Liver (tissue), 9 donors: ENCODE measurements around the gene MMP14. TPM values are rescaled to one million over a fixed set of nuclear protein-coding genes. Genes with fewer than 3 reads are reported as not detected.

Source experiments
- DNase-seq: peaks from one replicate; pipeline ENCODE4 v3.0.0-alpha.2; 2017; ENCODE audit warnings: low spot score
- H3K27ac ChIP-seq, 2 donors: one replicate each; pipeline ENCODE4 v1.7.0; 2013; ENCODE audit warnings: inconsistent platforms in 2 of 2, low read length in 2 of 2, control low read depth in 1 of 2, low read depth in 1 of 2, mild to moderate bottlenecking in 1 of 2
- H3K27me3 ChIP-seq, 4 donors: one replicate each; pipeline versions ENCODE4 v1.6.1 to v1.7.0; 2013; ENCODE audit warnings: low read length in 3 of 4, inconsistent platforms in 1 of 4, mild to moderate bottlenecking in 1 of 4, moderate library complexity in 1 of 4; ENCODE audit not compliant: control insufficient read depth in 4 of 4, insufficient read depth in 4 of 4
- H3K36me3 ChIP-seq, 4 donors: one replicate each; pipeline versions ENCODE4 v1.6.1 to v1.7.0; 2013; ENCODE audit warnings: low read length in 3 of 4, mild to moderate bottlenecking in 3 of 4, low read depth in 1 of 4, moderate library complexity in 1 of 4; ENCODE audit not compliant: control insufficient read depth in 4 of 4, insufficient read depth in 3 of 4
- H3K4me1 ChIP-seq, 4 donors: one replicate each; pipeline versions ENCODE4 v1.6.1 to v1.7.0; 2013; ENCODE audit warnings: low read length in 3 of 4, mild to moderate bottlenecking in 3 of 4, moderate library complexity in 1 of 4; ENCODE audit not compliant: control insufficient read depth in 4 of 4, insufficient read depth in 4 of 4
- H3K4me3 ChIP-seq, 3 donors: one replicate each; pipeline versions ENCODE4 v1.6.1 to v1.7.0; 2013; ENCODE audit warnings: low read length in 3 of 3, control low read depth in 1 of 3, low read depth in 1 of 3, mild to moderate bottlenecking in 1 of 3
- H3K9ac ChIP-seq, 2 donors: one replicate each; pipeline ENCODE4 v1.7.0; 2013; ENCODE audit warnings: low read length in 2 of 2, mild to moderate bottlenecking in 2 of 2, moderate library complexity in 2 of 2, control low read depth in 1 of 2, low read depth in 1 of 2
- H3K9me3 ChIP-seq, 4 donors: one replicate each; pipeline versions ENCODE4 v1.6.1 to v1.7.0; 2013; ENCODE audit warnings: low read length in 3 of 4; ENCODE audit not compliant: control insufficient read depth in 4 of 4
- EGR1 ChIP-seq, 2 donors: IDR thresholded peaks; 2 replicates each; pipeline ENCODE4 v1.6.1; 2016 to 2018; ENCODE audit warnings: antibody characterized with exemption in 2 of 2, low read depth in 2 of 2
- FOXA1 ChIP-seq: IDR thresholded peaks from 2 replicates; pipeline ENCODE4 v1.6.1; 2016; ENCODE audit warnings: antibody characterized with exemption
- FOXA2 ChIP-seq: IDR thresholded peaks from 2 replicates; pipeline ENCODE4 v1.6.1; 2016; ENCODE audit warnings: antibody characterized with exemption
- GABPA ChIP-seq, 2 donors: IDR thresholded peaks in 1 of 2; conservative IDR thresholded peaks in 1 of 2; 2 replicates each; pipeline ENCODE4 v1.6.1; 2016; ENCODE audit warnings: antibody characterized with exemption in 2 of 2, mild to moderate bottlenecking in 1 of 2, moderate library complexity in 1 of 2
- HNF4A ChIP-seq, 2 donors: conservative IDR thresholded peaks; 2 replicates each; pipeline ENCODE4 v1.6.1; 2016; ENCODE audit warnings: antibody characterized with exemption in 2 of 2, mild to moderate bottlenecking in 2 of 2
- HNF4G ChIP-seq: IDR thresholded peaks from 2 replicates; pipeline ENCODE4 v1.6.1; 2016; ENCODE audit warnings: antibody characterized with exemption
- JUND ChIP-seq, 2 donors: IDR thresholded peaks; 2 replicates each; pipeline ENCODE4 v1.6.1; 2016; ENCODE audit warnings: antibody characterized with exemption in 2 of 2
- NR2F2 ChIP-seq: IDR thresholded peaks from 2 replicates; pipeline ENCODE4 v1.6.1; 2016; ENCODE audit warnings: antibody characterized with exemption
- RAD21 ChIP-seq, 2 donors: IDR thresholded peaks; 2 replicates each; pipeline ENCODE4 v1.6.1; 2016; ENCODE audit warnings: antibody characterized with exemption in 2 of 2, mild to moderate bottlenecking in 2 of 2
- RXRA ChIP-seq, 2 donors: IDR thresholded peaks; 2 replicates each; pipeline ENCODE4 v1.6.1; 2017 to 2018; ENCODE audit warnings: antibody characterized with exemption in 2 of 2, mild to moderate bottlenecking in 1 of 2
- SP1 ChIP-seq: IDR thresholded peaks from 2 replicates; pipeline ENCODE4 v1.6.1; 2018; ENCODE audit warnings: antibody characterized with exemption, mild to moderate bottlenecking
- YY1 ChIP-seq: IDR thresholded peaks from 2 replicates; pipeline ENCODE4 v1.6.1; 2016; ENCODE audit warnings: antibody characterized with exemption, mild to moderate bottlenecking
- WGBS: extraction: QIAGEN DNeasy Blood & Tissue Kit; methylation state at CpG from one replicate; pipeline ENCODE4 v1.1.7; 2013; 5-methylcytosine and 5-hydroxymethylcytosine counted together
- polyA plus RNA-seq, 2 donors: library from polyadenylated mRNA; stranded (reverse) in 1 of 2; unstranded in 1 of 2; fragments of 200-250 nt in 1 of 2; fragments of >200 nt in 1 of 2; fragmentation: Nextera tagmentation in 1 of 2; extraction: Ambion mirVana in 1 of 2; gene quantifications; one replicate each; pipeline versions ENCODE4 v1.2.1 to v1.2.3, GENCODE V29; 2013 to 2015
- total RNA-seq, 2 donors: library from RNA; depleted of rRNA; stranded (reverse); fragments of >200 nt; gene quantifications; one replicate each; pipeline ENCODE4 v1.2.3, GENCODE V29; 2014
- TF ChIP-seq, protein P1 (sequence below): fragments of 150-350 bp; IDR thresholded peaks from 2 replicates; pipeline ENCODE4 v1.5.1; 2017; ENCODE audit warnings: improper control_type of control experiment, low read depth, low read length; ENCODE audit not compliant: missing input control
- TF ChIP-seq, protein P2 (sequence below): IDR thresholded peaks from 2 replicates; pipeline ENCODE4 v1.6.1; 2016; ENCODE audit warnings: antibody characterized with exemption
- TF ChIP-seq, protein P3 (sequence below): IDR thresholded peaks from 2 replicates; pipeline ENCODE4 v1.6.1; 2016; ENCODE audit warnings: antibody characterized with exemption, mild to moderate bottlenecking
- TF ChIP-seq, protein P4 (sequence below): IDR thresholded peaks from 2 replicates; pipeline ENCODE4 v1.6.1; 2016; ENCODE audit warnings: antibody characterized with exemption
- TF ChIP-seq, protein P5 (sequence below): IDR thresholded peaks from 2 replicates; pipeline ENCODE4 v1.6.1; 2016; ENCODE audit warnings: antibody characterized with exemption
- donor health status: healthy.
- donor health status: healthy.
- donor health status: healthy.
- donor health status: healthy.
- donor health status: healthy.

The MMP14 gene
- total and polyA plus RNA-seq, 4 donors, result 0.86 to 10.6 (median 8.0) TPM

DNA sequence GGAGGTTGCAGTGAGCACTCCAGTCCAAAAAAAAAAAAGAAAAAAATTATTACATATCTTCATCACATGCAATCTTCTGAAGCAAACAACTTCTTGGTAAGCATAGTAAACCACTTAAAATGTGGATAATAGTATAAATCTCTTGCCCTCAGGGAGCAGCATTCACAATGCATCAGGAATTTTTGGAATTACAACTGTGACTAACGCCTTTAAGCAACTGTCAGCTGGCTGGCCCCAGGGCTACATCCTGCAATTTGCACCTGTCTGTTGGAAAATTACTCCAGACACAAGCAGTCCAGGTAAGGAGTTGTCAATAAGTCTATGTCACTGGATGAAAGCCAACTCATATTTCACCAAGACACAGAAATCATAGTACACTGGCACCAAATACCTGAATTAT lies 15.7 kb upstream of the MMP14 start (continued):
- TF ChIP-seq, protein P1, sequence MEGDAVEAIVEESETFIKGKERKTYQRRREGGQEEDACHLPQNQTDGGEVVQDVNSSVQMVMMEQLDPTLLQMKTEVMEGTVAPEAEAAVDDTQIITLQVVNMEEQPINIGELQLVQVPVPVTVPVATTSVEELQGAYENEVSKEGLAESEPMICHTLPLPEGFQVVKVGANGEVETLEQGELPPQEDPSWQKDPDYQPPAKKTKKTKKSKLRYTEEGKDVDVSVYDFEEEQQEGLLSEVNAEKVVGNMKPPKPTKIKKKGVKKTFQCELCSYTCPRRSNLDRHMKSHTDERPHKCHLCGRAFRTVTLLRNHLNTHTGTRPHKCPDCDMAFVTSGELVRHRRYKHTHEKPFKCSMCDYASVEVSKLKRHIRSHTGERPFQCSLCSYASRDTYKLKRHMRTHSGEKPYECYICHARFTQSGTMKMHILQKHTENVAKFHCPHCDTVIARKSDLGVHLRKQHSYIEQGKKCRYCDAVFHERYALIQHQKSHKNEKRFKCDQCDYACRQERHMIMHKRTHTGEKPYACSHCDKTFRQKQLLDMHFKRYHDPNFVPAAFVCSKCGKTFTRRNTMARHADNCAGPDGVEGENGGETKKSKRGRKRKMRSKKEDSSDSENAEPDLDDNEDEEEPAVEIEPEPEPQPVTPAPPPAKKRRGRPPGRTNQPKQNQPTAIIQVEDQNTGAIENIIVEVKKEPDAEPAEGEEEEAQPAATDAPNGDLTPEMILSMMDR, result no peak
- TF ChIP-seq GABPA (IDR thresholded peaks at IDR 0.05 in 1 of 2, conservative IDR thresholded peaks at IDR 0.05 in 1 of 2) (no peak), HNF4A (conservative IDR thresholded peaks at IDR 0.05) (no peak)

DNA sequence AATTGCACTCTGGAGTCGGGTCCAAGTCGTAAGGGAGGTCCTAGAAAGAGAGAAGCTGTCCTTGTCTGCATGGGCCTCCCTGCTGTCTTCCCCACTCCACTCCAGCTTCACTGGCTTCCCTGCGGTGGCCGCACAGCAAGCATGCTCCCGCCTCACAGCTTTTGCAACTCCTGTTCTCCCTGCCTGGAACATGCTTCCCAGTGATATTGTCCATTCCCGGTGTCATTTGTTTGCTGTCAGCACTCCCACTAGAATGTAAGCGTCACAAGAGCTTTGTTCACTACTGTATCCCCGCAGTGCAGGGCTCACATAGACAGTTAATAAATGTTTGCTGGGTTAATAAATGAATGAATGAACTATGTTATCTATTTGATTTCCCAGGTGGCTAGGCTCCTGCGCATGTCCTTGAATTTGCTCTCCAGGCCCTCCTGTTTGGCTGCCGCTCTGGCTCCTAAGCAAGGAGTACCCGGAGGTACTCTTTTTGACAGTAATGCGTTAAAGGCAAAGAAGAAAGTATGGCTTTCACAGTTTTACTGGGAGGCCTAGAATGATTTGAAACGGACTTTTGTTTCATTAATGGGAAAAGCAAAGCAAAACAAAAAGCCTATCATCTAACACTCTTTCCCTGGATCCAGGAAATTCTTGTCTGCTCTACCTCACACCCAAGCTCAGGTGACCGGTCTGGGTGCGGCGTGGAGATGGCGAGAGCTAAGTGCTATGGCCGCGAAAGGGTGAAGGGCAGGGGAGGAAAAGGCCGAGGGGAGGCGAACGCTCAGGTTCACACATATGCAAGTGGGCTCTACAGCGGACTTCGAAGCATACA lies 15.0 kb upstream of the MMP14 start:
- Histone ChIP-seq H3K27me3 (no peaks in the 10 kb centered on the region), H3K4me1 (peaks cover 0 to 20% (median 9%) of the 10 kb centered on the region in 4 donors), H3K9me3 (no peaks in the 10 kb centered on the region), H3K9ac (no peak overlapping the region), H3K36me3 (no peaks in the 10 kb centered on the region), H3K27ac (peak overlapping the region in 1 of 2 donors; percentile 60), H3K4me3 (no peak overlapping the region)
- TF ChIP-seq RAD21 (IDR thresholded peaks at IDR 0.05) (no peak), FOXA2 (no peak), FOXA1 (no peak), HNF4A (conservative IDR thresholded peaks at IDR 0.05) (no peak), SP1 (no peak), EGR1 (IDR thresholded peaks at IDR 0.05; ENCODE audit: low read depth in 2 of 2) (no peak), JUND (IDR thresholded peaks at IDR 0.05) (no peak), NR2F2 (no peak), GABPA (IDR thresholded peaks at IDR 0.05 in 1 of 2, conservative IDR thresholded peaks at IDR 0.05 in 1 of 2) (no peak), HNF4G (no peak), RXRA (IDR thresholded peaks at IDR 0.05) (no peak), YY1 (no peak)
- TF ChIP-seq, protein P1, result no peak
- TF ChIP-seq, protein P2, sequence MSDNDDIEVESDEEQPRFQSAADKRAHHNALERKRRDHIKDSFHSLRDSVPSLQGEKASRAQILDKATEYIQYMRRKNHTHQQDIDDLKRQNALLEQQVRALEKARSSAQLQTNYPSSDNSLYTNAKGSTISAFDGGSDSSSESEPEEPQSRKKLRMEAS, result no peak
- TF ChIP-seq, protein P3, sequence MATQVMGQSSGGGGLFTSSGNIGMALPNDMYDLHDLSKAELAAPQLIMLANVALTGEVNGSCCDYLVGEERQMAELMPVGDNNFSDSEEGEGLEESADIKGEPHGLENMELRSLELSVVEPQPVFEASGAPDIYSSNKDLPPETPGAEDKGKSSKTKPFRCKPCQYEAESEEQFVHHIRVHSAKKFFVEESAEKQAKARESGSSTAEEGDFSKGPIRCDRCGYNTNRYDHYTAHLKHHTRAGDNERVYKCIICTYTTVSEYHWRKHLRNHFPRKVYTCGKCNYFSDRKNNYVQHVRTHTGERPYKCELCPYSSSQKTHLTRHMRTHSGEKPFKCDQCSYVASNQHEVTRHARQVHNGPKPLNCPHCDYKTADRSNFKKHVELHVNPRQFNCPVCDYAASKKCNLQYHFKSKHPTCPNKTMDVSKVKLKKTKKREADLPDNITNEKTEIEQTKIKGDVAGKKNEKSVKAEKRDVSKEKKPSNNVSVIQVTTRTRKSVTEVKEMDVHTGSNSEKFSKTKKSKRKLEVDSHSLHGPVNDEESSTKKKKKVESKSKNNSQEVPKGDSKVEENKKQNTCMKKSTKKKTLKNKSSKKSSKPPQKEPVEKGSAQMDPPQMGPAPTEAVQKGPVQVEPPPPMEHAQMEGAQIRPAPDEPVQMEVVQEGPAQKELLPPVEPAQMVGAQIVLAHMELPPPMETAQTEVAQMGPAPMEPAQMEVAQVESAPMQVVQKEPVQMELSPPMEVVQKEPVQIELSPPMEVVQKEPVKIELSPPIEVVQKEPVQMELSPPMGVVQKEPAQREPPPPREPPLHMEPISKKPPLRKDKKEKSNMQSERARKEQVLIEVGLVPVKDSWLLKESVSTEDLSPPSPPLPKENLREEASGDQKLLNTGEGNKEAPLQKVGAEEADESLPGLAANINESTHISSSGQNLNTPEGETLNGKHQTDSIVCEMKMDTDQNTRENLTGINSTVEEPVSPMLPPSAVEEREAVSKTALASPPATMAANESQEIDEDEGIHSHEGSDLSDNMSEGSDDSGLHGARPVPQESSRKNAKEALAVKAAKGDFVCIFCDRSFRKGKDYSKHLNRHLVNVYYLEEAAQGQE, result no peak
- TF ChIP-seq, protein P4, sequence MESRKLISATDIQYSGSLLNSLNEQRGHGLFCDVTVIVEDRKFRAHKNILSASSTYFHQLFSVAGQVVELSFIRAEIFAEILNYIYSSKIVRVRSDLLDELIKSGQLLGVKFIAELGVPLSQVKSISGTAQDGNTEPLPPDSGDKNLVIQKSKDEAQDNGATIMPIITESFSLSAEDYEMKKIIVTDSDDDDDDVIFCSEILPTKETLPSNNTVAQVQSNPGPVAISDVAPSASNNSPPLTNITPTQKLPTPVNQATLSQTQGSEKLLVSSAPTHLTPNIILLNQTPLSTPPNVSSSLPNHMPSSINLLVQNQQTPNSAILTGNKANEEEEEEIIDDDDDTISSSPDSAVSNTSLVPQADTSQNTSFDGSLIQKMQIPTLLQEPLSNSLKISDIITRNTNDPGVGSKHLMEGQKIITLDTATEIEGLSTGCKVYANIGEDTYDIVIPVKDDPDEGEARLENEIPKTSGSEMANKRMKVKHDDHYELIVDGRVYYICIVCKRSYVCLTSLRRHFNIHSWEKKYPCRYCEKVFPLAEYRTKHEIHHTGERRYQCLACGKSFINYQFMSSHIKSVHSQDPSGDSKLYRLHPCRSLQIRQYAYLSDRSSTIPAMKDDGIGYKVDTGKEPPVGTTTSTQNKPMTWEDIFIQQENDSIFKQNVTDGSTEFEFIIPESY, result no peak
- TF ChIP-seq, protein P5, sequence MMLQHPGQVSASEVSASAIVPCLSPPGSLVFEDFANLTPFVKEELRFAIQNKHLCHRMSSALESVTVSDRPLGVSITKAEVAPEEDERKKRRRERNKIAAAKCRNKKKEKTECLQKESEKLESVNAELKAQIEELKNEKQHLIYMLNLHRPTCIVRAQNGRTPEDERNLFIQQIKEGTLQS, result no peak
- 85% methylated on average over 24 of the region's 24 CpGs for WGBS
- DNase-seq, result no peak
